Stimulated activated CD8-positive, alpha-beta memory T cell treated with anti-CD3 and anti-CD28 coated beads, Interleukin-4, amount 100 ng/mL, for 48 hours (primary cell): ENCODE data around the gene KRTAP10-10.
"Not testable (repeated sequence)": the region's sequence is repeated elsewhere in the genome, so short reads cannot be mapped to it uniquely, and the experiment has no call there.

ENCODE experiments used
- DNase-seq: peaks from one replicate; pipeline ENCODE4 v3.0.0-alpha.2; 2020

The KRTAP10-10 gene

GRCh38 chr21:44627181-44627822, 9.9 kb upstream of the KRTAP10-10 start:
- DNase-seq, result not testable (repeated sequence)

- not testable (repeated sequence) for DNase-seq
Observed at GRCh38 chr21:44627831-44628233, 9.3 kb upstream of the KRTAP10-10 start.

- DNase-seq, result no peak
Observed at GRCh38 chr21:44628707-44629391, 8.3 kb upstream of the KRTAP10-10 start.

GRCh38 chr21:44630440-44630839, 6.7 kb upstream of the KRTAP10-10 start:
- no peak for DNase-seq

GRCh38 chr21:44632067-44632466, 5.1 kb upstream of the KRTAP10-10 start:
- no peak for DNase-seq

- no peak for DNase-seq
Observed at GRCh38 chr21:44636209-44637017, 743 bp upstream of the KRTAP10-10 start.

GRCh38 chr21:44637851-44638348, 744 bp downstream of the KRTAP10-10 start:
- DNase-seq, result not testable (repeated sequence)

- DNase-seq, result not testable (repeated sequence)
Observed at GRCh38 chr21:44638506-44639330, 1.6 kb downstream of the KRTAP10-10 start.

GRCh38 chr21:44639331-44639655, 2.1 kb downstream of the KRTAP10-10 start:
- DNase-seq, result no peak

- DNase-seq, result no peak
Observed at GRCh38 chr21:44640761-44641160, 3.6 kb downstream of the KRTAP10-10 start.

- DNase-seq, result no peak
Observed at GRCh38 chr21:44643741-44644310, 6.7 kb downstream of the KRTAP10-10 start.

- DNase-seq, result no peak
Observed at GRCh38 chr21:44644878-44645277, 7.7 kb downstream of the KRTAP10-10 start.

- not testable (repeated sequence) for DNase-seq
Observed at GRCh38 chr21:44646366-44647221, 9.4 kb downstream of the KRTAP10-10 start, which contains the start of gene KRTAP10-11. KRTAP10-11 (plus strand) TSS chr21:44646414; CDS start chr21:44646459, 45 bp downstream.

GRCh38 chr21:44647222-44647552, 10.0 kb downstream of the KRTAP10-10 start:
- DNase-seq, result no peak

GRCh38 chr21:44648557-44649311, 11.6 kb downstream of the KRTAP10-10 start:
- DNase-seq, result no peak

- no peak for DNase-seq
Observed at GRCh38 chr21:44649521-44650100, 12.5 kb downstream of the KRTAP10-10 start.

- DNase-seq, result no peak
Observed at GRCh38 chr21:44650265-44650972, 13.3 kb downstream of the KRTAP10-10 start.

- DNase-seq, result no peak
Observed at GRCh38 chr21:44650973-44651675, 14.0 kb downstream of the KRTAP10-10 start.

GRCh38 chr21:44653123-44653522, 16.0 kb downstream of the KRTAP10-10 start:
- no peak for DNase-seq
